Gastrocnemius medialis (tissue), 4 donors: Measurements from ENCODE around the gene TRPV6.

ENCODE experiments used
- CTCF ChIP-seq, 5 experiments: fragments of 450-650 bp in 3 of 5; fragments of 200-600 bp in 2 of 5; sonication (generic) in 2 of 5; IDR thresholded peaks in 4 of 5; conservative IDR thresholded peaks in 1 of 5; 1 replicate in 4 of 5; 2 replicates in 1 of 5; pipeline ENCODE4 v1.5.1; 2016 to 2019; ENCODE audit warnings: antibody characterized with exemption in 5 of 5, mild to moderate bottlenecking in 3 of 5, moderate library complexity in 3 of 5
- POLR2A ChIP-seq, 2 donors: fragments of 450-650 bp; IDR thresholded peaks; one replicate each; pipeline ENCODE4 v1.6.1; 2017; ENCODE audit warnings: antibody characterized with exemption in 2 of 2, mild to moderate bottlenecking in 2 of 2, moderate library complexity in 2 of 2

GRCh38 chr7:142891490-142892082 lies 6.0 kb upstream of the TRPV6 start:
- TF ChIP-seq CTCF (IDR thresholded peaks at IDR 0.05 in 4 of 5, conservative IDR thresholded peaks at IDR 0.05 in 1 of 5) (no peak), POLR2A (IDR thresholded peaks at IDR 0.05) (no peak)
